NCI-H2196 treated with DMSO at 0.1 percent for 48 hours (cell line): ENCODE results near the gene PHF20.
"Not testable (repeated sequence)": the region's sequence is repeated elsewhere in the genome, so short reads cannot be mapped to it uniquely, and the experiment has no call there.

Experiments
- DNase-seq: peaks from one replicate; lab custom pipeline; 2025; ENCODE audit not compliant: unreplicated experiment; lab: John Stamatoyannopoulos, UW

Gene PHF20

DNA sequence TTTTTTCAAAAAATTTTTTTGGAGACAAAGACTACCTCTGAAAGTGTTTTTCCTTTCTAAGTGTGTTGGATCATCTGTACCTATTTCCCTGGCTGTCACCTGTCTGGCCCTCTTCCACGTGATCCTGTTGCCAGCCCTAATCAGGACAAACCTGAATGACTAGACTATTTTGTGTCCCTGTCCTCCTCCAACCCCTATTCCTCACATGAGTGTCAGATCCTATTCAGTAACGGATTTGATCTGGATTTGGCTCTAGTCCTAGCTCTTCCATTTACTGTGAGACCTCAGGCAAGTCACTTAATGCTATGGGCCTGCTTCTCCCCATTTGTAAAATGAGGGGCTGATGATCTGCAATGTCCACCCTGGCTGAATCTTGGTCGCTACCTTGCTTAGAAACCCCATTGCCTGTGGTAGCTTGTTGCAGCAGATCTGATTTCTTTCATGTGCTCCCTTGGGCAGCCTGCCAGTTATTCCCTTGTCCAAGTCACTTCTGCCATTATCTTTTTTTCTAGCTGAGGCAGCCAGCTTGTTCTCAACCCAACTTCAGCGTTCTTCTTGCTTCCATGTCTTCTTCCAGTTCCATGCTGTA is 4.8 kb downstream of the PHF20 start:
- DNase-seq: peak; percentile 74

GRCh38 chr20:35783811-35784210 is 12.0 kb downstream of the PHF20 start:
- DNase-seq: not testable (repeated sequence)

DNA sequence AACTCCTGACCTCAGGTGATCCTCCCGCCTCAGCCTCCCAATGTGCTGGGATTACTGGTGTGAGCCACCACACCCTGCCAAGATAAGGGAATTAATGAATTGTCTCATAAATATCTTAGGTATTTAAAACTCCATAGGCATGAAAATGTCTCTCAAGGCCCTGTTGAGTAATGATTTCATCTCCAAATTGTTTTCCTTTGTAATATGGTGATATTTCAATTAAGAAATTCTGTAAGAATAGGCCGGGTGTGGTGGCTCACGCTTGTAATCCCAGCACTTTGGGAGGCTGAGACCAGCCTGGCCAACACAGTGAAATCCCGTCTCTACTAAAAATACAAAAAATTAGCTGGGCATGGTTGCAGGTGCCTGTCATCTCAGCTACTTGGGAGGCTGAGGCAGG is 13.7 kb downstream of the PHF20 start:
- DNase-seq: not testable (repeated sequence)

- peak; percentile 91 for DNase-seq
Observed at GRCh38 chr20:35788796-35789195, 17.0 kb downstream of the PHF20 start.

DNA sequence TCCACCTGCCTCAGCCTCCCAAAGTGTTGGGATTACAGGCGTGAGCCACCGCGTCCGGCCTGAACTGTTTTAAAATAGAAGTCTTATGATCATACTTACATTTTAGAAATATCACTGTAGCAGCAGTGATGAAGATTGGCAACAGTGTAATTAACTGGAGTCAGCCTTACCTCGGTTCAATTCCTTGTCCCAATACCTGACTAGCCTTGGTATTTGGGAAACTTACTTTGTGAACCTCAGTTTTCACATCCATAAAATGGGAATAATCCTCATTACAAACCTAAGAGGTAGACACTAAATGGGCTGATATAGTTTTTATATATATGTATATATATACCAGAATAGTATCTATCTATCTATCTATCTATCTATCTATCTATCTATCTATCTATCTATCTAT is 19.3 kb downstream of the PHF20 start:
- DNase-seq: no peak

GRCh38 chr20:35791821-35792220 is 20.0 kb downstream of the PHF20 start:
- no peak for DNase-seq

- DNase-seq: no peak
Observed at GRCh38 chr20:35792740-35793139, 20.9 kb downstream of the PHF20 start.

GRCh38 chr20:35796571-35796970 is 24.8 kb downstream of the PHF20 start:
- no peak for DNase-seq

DNA sequence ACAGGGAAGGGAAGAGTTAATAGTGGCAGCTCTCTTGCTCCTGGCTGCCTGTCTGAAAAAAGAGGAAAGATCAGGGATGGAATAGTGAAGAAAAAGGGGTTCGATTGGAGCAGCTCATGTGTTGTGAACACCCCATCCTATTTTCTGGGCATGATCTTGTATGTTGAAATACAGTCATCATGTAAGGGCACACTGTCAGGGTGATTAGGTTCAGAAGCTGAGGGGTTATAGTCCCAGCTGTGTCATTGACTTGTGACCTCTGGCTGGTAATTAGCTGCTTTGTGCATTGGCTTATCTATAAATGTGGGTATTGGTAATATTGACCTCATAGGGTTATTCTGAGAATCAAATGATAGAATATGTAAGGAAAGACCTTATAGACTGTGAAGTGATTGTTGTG is 30.1 kb downstream of the PHF20 start:
- DNase-seq: no peak

DNA sequence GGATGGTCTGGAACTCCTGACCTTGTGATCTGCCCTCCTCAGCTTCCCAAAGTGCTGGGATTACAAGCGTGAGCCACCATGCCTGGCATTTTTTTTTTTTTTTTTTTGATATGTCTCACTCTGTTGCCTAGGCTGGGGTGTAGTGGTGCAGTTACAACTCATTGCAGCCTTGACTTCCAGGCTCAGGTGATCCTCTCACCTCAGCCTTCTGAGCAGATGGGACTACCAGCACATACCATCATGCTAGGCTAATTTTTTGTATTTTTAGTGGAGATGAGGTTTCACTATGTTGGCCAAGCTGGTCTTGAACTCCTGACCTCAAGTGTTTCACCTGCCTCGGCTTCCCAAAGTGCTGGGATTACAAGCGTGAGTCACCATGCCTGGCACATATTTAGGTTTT is 34.3 kb downstream of the PHF20 start:
- DNase-seq: no peak

- no peak for DNase-seq
Observed at GRCh38 chr20:35807877-35808276, 36.1 kb downstream of the PHF20 start.

GRCh38 chr20:35820715-35821114 is 48.9 kb downstream of the PHF20 start:
- no peak for DNase-seq

- no peak for DNase-seq
Observed at GRCh38 chr20:35821807-35822242, 50.0 kb downstream of the PHF20 start.

- DNase-seq: no peak
Observed at GRCh38 chr20:35823147-35823546, 51.3 kb downstream of the PHF20 start.

- no peak for DNase-seq
Observed at GRCh38 chr20:35823937-35824336, 52.1 kb downstream of the PHF20 start.

GRCh38 chr20:35826397-35826998 is 54.7 kb downstream of the PHF20 start:
- DNase-seq: no peak

- DNase-seq: no peak
Observed at GRCh38 chr20:35828434-35828833, 56.6 kb downstream of the PHF20 start.

GRCh38 chr20:35828916-35829315 is 57.1 kb downstream of the PHF20 start:
- no peak for DNase-seq

DNA sequence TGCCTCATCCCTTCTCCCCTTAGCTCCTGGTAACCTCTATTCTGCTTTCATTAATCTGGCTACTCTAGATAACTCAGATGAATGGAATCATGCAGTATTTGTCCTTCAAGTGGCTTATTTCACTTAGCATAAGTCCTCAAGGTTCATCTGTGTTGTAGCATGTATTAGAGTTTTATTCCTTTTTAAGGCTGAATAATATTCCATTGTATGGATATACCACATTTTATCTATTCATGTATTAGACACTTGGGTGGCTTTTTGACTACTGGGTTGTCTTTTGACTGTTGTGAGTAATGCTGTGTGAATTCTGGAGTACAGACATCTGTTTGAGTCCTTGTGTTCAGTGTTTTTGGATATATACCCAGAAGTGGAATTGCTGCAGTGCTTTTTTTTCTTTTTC is 58.4 kb downstream of the PHF20 start:
- no peak for DNase-seq

GRCh38 chr20:35831029-35831428 is 59.2 kb downstream of the PHF20 start:
- no peak for DNase-seq

DNA sequence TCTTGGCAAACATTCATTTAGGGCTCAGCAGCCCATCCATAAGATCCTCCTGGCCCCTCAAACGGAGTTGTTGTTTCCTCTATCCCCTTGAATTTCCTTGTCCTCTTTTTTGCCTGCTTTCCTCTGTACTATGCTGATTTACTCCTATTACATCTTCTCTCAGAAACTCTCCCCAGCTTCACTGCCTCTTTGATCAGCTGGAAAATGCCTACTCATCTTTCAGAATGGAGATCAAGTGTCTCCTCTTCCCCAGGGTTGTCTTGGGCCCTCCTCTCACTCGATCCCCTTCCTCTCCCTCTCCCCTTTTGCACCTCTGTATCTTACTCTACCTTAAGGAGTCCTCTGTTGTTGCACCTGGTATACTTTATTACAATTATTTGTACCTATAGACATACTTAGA is 60.2 kb downstream of the PHF20 start:
- DNase-seq: no peak

DNA sequence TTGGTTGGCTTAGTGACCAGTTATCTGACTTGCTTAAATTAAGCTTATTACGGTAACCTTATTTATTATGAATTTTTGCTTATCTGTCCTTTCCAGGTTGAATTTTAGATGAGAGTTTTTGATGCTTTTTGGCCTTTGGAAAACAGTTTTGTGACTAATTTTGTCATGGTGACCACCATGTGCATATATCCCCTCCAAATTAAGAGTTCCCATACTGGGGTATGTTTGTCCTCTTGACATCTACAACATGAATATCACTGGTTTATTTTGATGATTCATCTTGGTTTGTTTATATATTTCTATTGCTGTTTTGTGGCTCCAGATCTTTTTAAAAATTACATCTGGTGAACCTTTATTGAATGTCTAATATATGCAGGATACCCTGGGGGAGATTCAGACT is 61.4 kb downstream of the PHF20 start:
- DNase-seq: no peak

DNA sequence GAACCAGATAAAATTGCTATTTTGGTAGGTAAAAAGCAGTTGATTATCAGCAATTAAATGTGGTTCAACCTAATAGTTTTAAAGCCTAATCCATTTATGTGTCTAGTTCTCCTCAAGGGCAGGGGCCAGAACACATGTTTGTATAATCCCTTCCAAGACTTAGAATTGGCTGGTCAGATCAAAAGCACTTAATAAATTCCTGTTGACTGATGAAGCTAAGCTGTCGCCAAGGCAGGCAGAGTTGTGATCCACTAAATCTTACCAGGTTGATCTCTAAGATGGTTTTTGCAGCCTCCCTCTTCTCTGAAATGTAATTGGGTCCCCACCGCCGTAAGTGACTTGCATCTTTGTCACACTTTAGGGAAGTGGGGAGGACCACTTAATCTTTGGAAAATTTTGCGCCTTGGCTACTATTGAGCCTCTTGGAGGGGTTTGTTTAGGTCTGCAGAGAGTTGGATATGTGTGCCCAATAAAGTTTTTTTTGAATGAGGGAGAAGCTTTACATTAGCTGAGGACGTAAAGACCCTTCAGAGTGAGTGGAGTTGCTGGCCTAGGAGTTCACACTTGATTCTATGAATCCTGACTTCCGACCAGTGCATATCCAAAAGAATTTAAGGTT is 65.9 kb downstream of the PHF20 start:
- DNase-seq: no peak
